Trophoblast cell (in vitro differentiated cells and primary cell): ENCODE data around the gene COQ8B.

ENCODE experiments used
- DNase-seq, 2 donors: peaks; one replicate each; pipeline ENCODE4 v3.0.0-alpha.2; 2016
- H2AFZ ChIP-seq: 2 replicates; pipeline ENCODE4 v1.6.1; 2013; ENCODE audit warnings: low read length, moderate library complexity, mild to moderate bottlenecking; ENCODE audit not compliant: insufficient read depth, poor library complexity
- H2AK5ac ChIP-seq: 2 replicates; pipeline ENCODE4 v1.6.1; 2013; ENCODE audit warnings: mild to moderate bottlenecking, low read length
- H2BK120ac ChIP-seq: 2 replicates; pipeline ENCODE4 v1.6.1; 2013; ENCODE audit warnings: low read length, mild to moderate bottlenecking, moderate library complexity; ENCODE audit not compliant: insufficient read depth, poor library complexity
- H2BK12ac ChIP-seq: 2 replicates; pipeline ENCODE4 v1.6.1; 2013; ENCODE audit warnings: mild to moderate bottlenecking, low read length, moderate library complexity
- H2BK5ac ChIP-seq: 2 replicates; pipeline ENCODE4 v1.6.1; 2013; ENCODE audit warnings: low read length, low read depth, moderate library complexity, mild to moderate bottlenecking; ENCODE audit not compliant: poor library complexity
- H3K14ac ChIP-seq: 2 replicates; pipeline ENCODE4 v1.6.1; 2013; ENCODE audit warnings: mild to moderate bottlenecking, low read length
- H3K18ac ChIP-seq: 2 replicates; pipeline ENCODE4 v1.6.1; 2013; ENCODE audit warnings: mild to moderate bottlenecking, low read length
- H3K23ac ChIP-seq: 2 replicates; pipeline ENCODE4 v1.6.1; 2013; ENCODE audit warnings: low read length
- H3K27ac ChIP-seq: 2 replicates; pipeline ENCODE4 v1.5.1; 2013; ENCODE audit warnings: low read depth, mild to moderate bottlenecking, inconsistent platforms, low read length, moderate library complexity
- H3K27me3 ChIP-seq: 2 replicates; pipeline ENCODE4 v1.6.1; 2013; ENCODE audit warnings: inconsistent platforms, mild to moderate bottlenecking, low read length, moderate library complexity; ENCODE audit not compliant: insufficient read depth
- H3K36me3 ChIP-seq, 2 experiments: 1 replicate in 1 of 2; 2 replicates in 1 of 2; pipeline ENCODE4 v1.6.1; 2013; ENCODE audit warnings: low read length in 2 of 2, mild to moderate bottlenecking in 2 of 2, moderate library complexity in 1 of 2; ENCODE audit not compliant: insufficient read depth in 2 of 2, control insufficient read depth in 1 of 2
- H3K4ac ChIP-seq: 2 replicates; pipeline ENCODE4 v1.6.1; 2013; ENCODE audit warnings: low read depth, mild to moderate bottlenecking, low read length, moderate library complexity
- H3K4me1 ChIP-seq, 2 experiments: 1 replicate in 1 of 2; 2 replicates in 1 of 2; pipeline ENCODE4 v1.6.1; 2013; ENCODE audit warnings: low read length in 2 of 2, mild to moderate bottlenecking in 2 of 2, moderate library complexity in 1 of 2; ENCODE audit not compliant: insufficient read depth in 2 of 2, control insufficient read depth in 1 of 2
- H3K4me2 ChIP-seq: 2 replicates; pipeline ENCODE4 v1.6.1; 2013; ENCODE audit warnings: inconsistent platforms, mild to moderate bottlenecking, low read length, moderate library complexity
- H3K4me3 ChIP-seq: 2 replicates; pipeline ENCODE4 v1.5.1; 2013; ENCODE audit warnings: mild to moderate bottlenecking, low read depth, low read length, inconsistent platforms
- H3K79me1 ChIP-seq: one replicate; pipeline ENCODE4 v1.6.1; 2013; ENCODE audit warnings: low read length
- H3K79me2 ChIP-seq: 2 replicates; pipeline ENCODE4 v1.6.1; 2013; ENCODE audit warnings: low read length, mild to moderate bottlenecking; ENCODE audit not compliant: control insufficient read depth, insufficient read depth, poor library complexity
- H3K9ac ChIP-seq: 2 replicates; pipeline ENCODE4 v1.6.1; 2013; ENCODE audit warnings: mild to moderate bottlenecking, low read length
- H3K9me3 ChIP-seq: 2 replicates; pipeline ENCODE4 v1.6.1; 2013; ENCODE audit warnings: low read depth, mild to moderate bottlenecking, control low read depth, inconsistent platforms, low read length; ENCODE audit not compliant: insufficient read depth
- H4K12ac ChIP-seq: 2 replicates; pipeline ENCODE4 v1.6.1; 2013; ENCODE audit warnings: low read depth, mild to moderate bottlenecking, low read length, moderate library complexity
- H4K8ac ChIP-seq: 2 replicates; pipeline ENCODE4 v1.6.1; 2013; ENCODE audit warnings: low read depth, mild to moderate bottlenecking, low read length, moderate library complexity
- H4K91ac ChIP-seq: one replicate; pipeline ENCODE4 v1.6.1; 2013; ENCODE audit warnings: low read depth, mild to moderate bottlenecking, low read length, moderate library complexity
- WGBS: extraction: QIAGEN DNeasy Blood & Tissue Kit; methylation state at CpG from one replicate; pipeline ENCODE4 v1.1.7; 2013; ENCODE audit warnings: missing lambda C conversion rate; ENCODE audit not compliant: insufficient read length, insufficient coverage; ENCODE audit errors: extremely low coverage; 5-methylcytosine and 5-hydroxymethylcytosine counted together

Gene COQ8B

GRCh38 chr19:40707615-40708014, 9.1 kb downstream of the COQ8B start:
- no peak overlapping the region for H3K4me3 ChIP-seq
- H3K27me3 ChIP-seq = no peaks in the 10 kb centered on the region
- no peak overlapping the region for H4K8ac ChIP-seq
- H2AFZ ChIP-seq = no peak overlapping the region
- H3K4ac ChIP-seq = no peak overlapping the region
- H3K4me1 ChIP-seq = no peaks in the 10 kb centered on the region
- H2BK12ac ChIP-seq = no peak overlapping the region
- H2AK5ac ChIP-seq = no peak overlapping the region
- no peak overlapping the region for H3K23ac ChIP-seq
- H2BK5ac ChIP-seq = no peak overlapping the region
- H3K9ac ChIP-seq = no peak overlapping the region
- no peak overlapping the region for H3K18ac ChIP-seq
- no peak overlapping the region for H4K91ac ChIP-seq
- H3K79me1 ChIP-seq = no peaks in the 10 kb centered on the region
- peaks cover 28 to 38% of the 10 kb centered on the region in 2 experiments for H3K36me3 ChIP-seq
- DNase-seq = no peak
- H3K14ac ChIP-seq = no peak overlapping the region
- no peaks in the 10 kb centered on the region for H3K9me3 ChIP-seq
- H2BK120ac ChIP-seq = no peak overlapping the region
- no peaks in the 10 kb centered on the region for H3K79me2 ChIP-seq
- H3K27ac ChIP-seq = no peak overlapping the region
- no peak overlapping the region for H4K12ac ChIP-seq
- H3K4me2 ChIP-seq = no peak overlapping the region
- WGBS = no CpG with 5 or more reads among the region's 7 CpGs

DNA sequence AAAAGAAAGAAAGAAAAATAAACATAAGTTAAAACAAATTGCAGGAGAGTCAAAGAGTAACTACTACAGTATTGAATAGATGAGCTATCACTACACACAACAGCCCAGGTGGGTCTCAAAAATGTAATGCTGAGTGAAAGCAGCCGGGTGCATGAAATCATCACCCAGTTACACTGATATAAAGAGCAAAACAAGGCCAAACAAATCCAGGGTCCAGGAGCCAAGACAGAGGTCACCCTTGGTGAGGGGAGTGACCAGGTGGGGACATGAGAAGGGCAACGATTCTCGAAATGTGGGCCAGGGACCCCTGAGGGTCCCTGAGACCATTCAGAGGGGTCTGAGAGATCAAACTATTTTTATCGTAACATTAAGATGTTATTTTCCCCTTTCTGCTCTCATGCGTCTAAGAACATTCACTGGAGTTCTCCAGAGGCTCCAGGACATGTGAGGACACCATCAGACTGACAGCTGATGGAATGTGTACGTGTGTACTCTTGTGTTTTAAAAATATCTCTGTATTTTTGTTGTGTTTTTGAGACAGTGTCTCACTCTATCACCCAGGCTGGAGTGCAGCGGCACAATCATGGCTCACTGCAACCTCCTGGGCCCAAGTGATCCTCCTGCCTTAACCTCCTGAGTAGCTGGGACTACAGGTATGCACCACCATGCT, 10.6 kb downstream of the COQ8B start:
- Histone ChIP-seq H2BK120ac (no peak overlapping the region), H3K4me2 (no peak overlapping the region), H3K27ac (no peak overlapping the region), H4K8ac (no peak overlapping the region), H2BK12ac (no peak overlapping the region), H2BK5ac (no peak overlapping the region), H3K9me3 (no peaks in the 10 kb centered on the region), H3K4me1 (no peaks in the 10 kb centered on the region), H3K79me2 (no peaks in the 10 kb centered on the region), H3K9ac (no peak overlapping the region), H3K4ac (no peak overlapping the region), H4K12ac (no peak overlapping the region), H3K79me1 (no peaks in the 10 kb centered on the region), H2AK5ac (no peak overlapping the region), H4K91ac (no peak overlapping the region), H2AFZ (no peak overlapping the region), H3K27me3 (no peaks in the 10 kb centered on the region), H3K18ac (no peak overlapping the region), H3K14ac (no peak overlapping the region), H3K23ac (no peak overlapping the region), H3K4me3 (no peak overlapping the region), H3K36me3 (peaks cover 37 to 47% of the 10 kb centered on the region in 2 experiments)
- no CpG with 5 or more reads among the region's 7 CpGs for WGBS
- DNase-seq = no peak

GRCh38 chr19:40705362-40705651, 11.4 kb downstream of the COQ8B start:
- Histone ChIP-seq H3K27me3 (no peaks in the 10 kb centered on the region), H3K27ac (no peak overlapping the region), H2BK120ac (no peak overlapping the region), H3K36me3 (peaks cover 37 to 47% of the 10 kb centered on the region in 2 experiments), H4K8ac (no peak overlapping the region), H3K79me2 (no peaks in the 10 kb centered on the region), H4K12ac (no peak overlapping the region), H2AFZ (no peak overlapping the region), H3K4me2 (no peak overlapping the region), H3K4me3 (no peak overlapping the region), H2AK5ac (no peak overlapping the region), H3K9ac (no peak overlapping the region), H3K14ac (no peak overlapping the region), H4K91ac (no peak overlapping the region), H2BK12ac (no peak overlapping the region), H3K18ac (no peak overlapping the region), H3K4me1 (no peaks in the 10 kb centered on the region), H3K4ac (no peak overlapping the region), H3K23ac (no peak overlapping the region), H3K79me1 (no peaks in the 10 kb centered on the region), H3K9me3 (no peaks in the 10 kb centered on the region), H2BK5ac (no peak overlapping the region)
- WGBS = no CpG with 5 or more reads among the region's 9 CpGs
- DNase-seq = no peak

DNA sequence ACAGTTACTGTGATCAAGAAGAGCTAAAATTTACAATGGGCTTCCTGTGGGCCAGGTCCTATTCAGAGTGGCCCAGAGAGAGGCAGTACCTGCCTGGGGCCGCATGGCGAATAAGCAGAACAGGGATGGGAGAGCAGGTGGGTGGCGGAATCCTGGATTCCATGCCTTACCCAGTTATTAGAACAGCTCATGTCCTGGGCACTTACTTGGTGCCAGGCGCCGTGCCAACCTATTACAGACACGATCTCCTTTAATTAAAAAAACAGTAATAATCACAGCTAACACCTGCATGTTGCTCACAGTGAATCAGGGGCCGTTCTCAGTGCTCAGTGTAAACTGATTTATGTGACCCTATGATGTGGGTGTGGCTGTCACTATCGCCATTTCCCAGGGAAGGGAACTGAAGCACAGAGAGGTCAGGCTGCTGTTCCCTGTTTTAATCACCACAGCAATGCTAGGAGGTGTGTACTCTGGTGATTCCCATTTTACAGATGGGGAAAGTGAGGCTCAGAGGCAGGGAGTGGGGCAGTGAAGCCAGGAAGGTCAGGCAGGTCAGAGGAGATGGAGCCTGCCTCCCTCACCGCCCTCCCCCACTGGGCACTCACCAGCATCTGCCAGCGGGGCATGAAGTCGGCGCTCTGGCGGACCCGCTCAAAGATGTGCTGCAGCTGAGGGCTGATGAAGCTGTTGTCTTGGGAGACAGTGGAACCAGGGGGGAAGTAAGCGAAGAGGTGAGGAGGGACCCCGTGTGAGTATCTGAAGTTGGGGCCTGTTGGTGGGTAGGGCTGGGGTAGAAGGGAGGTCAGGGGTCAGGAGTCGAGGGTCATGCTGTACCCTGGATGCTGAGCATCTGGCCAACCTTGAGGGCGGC, 12.0 kb downstream of the COQ8B start:
- Histone ChIP-seq H2BK5ac (no peak overlapping the region), H3K4me3 (no peak overlapping the region), H2AK5ac (no peak overlapping the region), H3K9me3 (no peaks in the 10 kb centered on the region), H2BK120ac (no peak overlapping the region), H3K4ac (no peak overlapping the region), H3K27me3 (no peaks in the 10 kb centered on the region), H4K91ac (no peak overlapping the region), H3K4me1 (no peaks in the 10 kb centered on the region), H2AFZ (no peak overlapping the region), H3K9ac (no peak overlapping the region), H3K4me2 (no peak overlapping the region), H3K14ac (no peak overlapping the region), H3K36me3 (peaks cover 38 to 49% of the 10 kb centered on the region in 2 experiments), H4K12ac (no peak overlapping the region), H3K79me2 (no peaks in the 10 kb centered on the region), H2BK12ac (no peak overlapping the region), H3K79me1 (no peaks in the 10 kb centered on the region), H3K18ac (no peak overlapping the region), H3K23ac (no peak overlapping the region), H3K27ac (no peak overlapping the region), H4K8ac (no peak overlapping the region)
- no CpG with 5 or more reads among the region's 18 CpGs for WGBS
- no peak for DNase-seq
